Muscle of back (tissue), 13 donors: ENCODE data around the gene TMED10. TPM values are rescaled to one million over a fixed set of nuclear protein-coding genes. Genes with fewer than 3 reads are reported as not detected.

Experiments
- DNase-seq, 3 donors: peaks; one replicate each; pipeline versions ENCODE4 v3.0.0 to v3.0.0-alpha.2; 2013
- long read RNA-seq, 9 donors: transcript quantifications; one replicate each; lab custom pipeline, GENCODE V29; 2026
- polyA plus RNA-seq, 10 donors: library from polyadenylated mRNA; unstranded; fragments of 120-200 nt; gene quantifications; one replicate each; pipeline ENCODE4 v1.2.1, GENCODE V29; 2013; ENCODE audit not compliant: insufficient read length in 10 of 10

The TMED10 gene
- 100 to 1,000 TPM; 119 to 152 (median 133) TPM for polyA plus RNA-seq
- long read RNA-seq, donor 1, full-length matches to known transcripts = 44 of 44 reads
- long read RNA-seq, donor 1, partial matches to known transcripts = 0 of 44 reads
- long read RNA-seq, donor 1, other reads (novel, unspliced or antisense) = 0 of 44 reads
- long read RNA-seq, donor 2, full-length matches to known transcripts = 40 of 40 reads
- long read RNA-seq, donor 2, partial matches to known transcripts = 0 of 40 reads
- long read RNA-seq, donor 2, other reads (novel, unspliced or antisense) = 0 of 40 reads
- long read RNA-seq, donor 3 = 0 reads
- long read RNA-seq, donor 4, full-length matches to known transcripts = 45 of 45 reads
- long read RNA-seq, donor 4, partial matches to known transcripts = 0 of 45 reads
- long read RNA-seq, donor 4, other reads (novel, unspliced or antisense) = 0 of 45 reads
- long read RNA-seq, donor 5, full-length matches to known transcripts = 70 of 70 reads
- long read RNA-seq, donor 5, partial matches to known transcripts = 0 of 70 reads
- long read RNA-seq, donor 5, other reads (novel, unspliced or antisense) = 0 of 70 reads
- long read RNA-seq, donor 6, full-length matches to known transcripts = 66 of 66 reads
- long read RNA-seq, donor 6, partial matches to known transcripts = 0 of 66 reads
- long read RNA-seq, donor 6, other reads (novel, unspliced or antisense) = 0 of 66 reads
- long read RNA-seq, donor 7, full-length matches to known transcripts = 42 of 49 reads
- long read RNA-seq, donor 7, partial matches to known transcripts = 7 of 49 reads
- long read RNA-seq, donor 7, other reads (novel, unspliced or antisense) = 0 of 49 reads
- long read RNA-seq, donor 8, full-length matches to known transcripts = 48 of 48 reads
- long read RNA-seq, donor 8, partial matches to known transcripts = 0 of 48 reads
- long read RNA-seq, donor 8, other reads (novel, unspliced or antisense) = 0 of 48 reads
- long read RNA-seq, donor 9, full-length matches to known transcripts = 5 of 5 reads
- long read RNA-seq, donor 9, partial matches to known transcripts = 0 of 5 reads
- long read RNA-seq, donor 9, other reads (novel, unspliced or antisense) = 0 of 5 reads

GRCh38 chr14:75176142-75176820 is at the start of gene TMED10:
Gene TMED10, minus strand, starts transcription at chr14:75176612. Its CDS starts 33 bp downstream, at chr14:75176579.
- DNase-seq = peak; percentile 89 to 96 (median 92)

- DNase-seq = no peak
Measured at GRCh38 chr14:75224561-75224960, 48.1 kb upstream of the TMED10 start.

GRCh38 chr14:75223664-75224154 is 47.3 kb upstream of the TMED10 start:
- DNase-seq = no peak

GRCh38 chr14:75222208-75222701 is 45.8 kb upstream of the TMED10 start:
- DNase-seq = peak in 1 of 3 donors; percentile 67

GRCh38 chr14:75221797-75222196 is 45.4 kb upstream of the TMED10 start:
- DNase-seq = no peak

GRCh38 chr14:75220156-75220555 is 43.7 kb upstream of the TMED10 start:
- DNase-seq = no peak

- no peak for DNase-seq
Measured at GRCh38 chr14:75217508-75218206, 41.2 kb upstream of the TMED10 start.

- no peak for DNase-seq
Measured at GRCh38 chr14:75216427-75217006, 40.1 kb upstream of the TMED10 start.

GRCh38 chr14:75215520-75215919 is 39.1 kb upstream of the TMED10 start:
- no peak for DNase-seq

- no peak for DNase-seq
Measured at GRCh38 chr14:75214558-75214957, 38.1 kb upstream of the TMED10 start.

- DNase-seq = no peak
Measured at GRCh38 chr14:75213172-75213571, 36.8 kb upstream of the TMED10 start.

- no peak for DNase-seq
Measured at GRCh38 chr14:75208843-75209242, 32.4 kb upstream of the TMED10 start.

GRCh38 chr14:75206190-75206589 is 29.8 kb upstream of the TMED10 start:
- no peak for DNase-seq

GRCh38 chr14:75205591-75205990 is 29.2 kb upstream of the TMED10 start:
- peak in 1 of 3 donors; percentile 33 for DNase-seq

GRCh38 chr14:75204116-75204515 is 27.7 kb upstream of the TMED10 start:
- DNase-seq = peak in 1 of 3 donors; percentile 23

GRCh38 chr14:75202657-75203056 is 26.2 kb upstream of the TMED10 start:
- DNase-seq = no peak

- no peak for DNase-seq
Measured at GRCh38 chr14:75201087-75201486, 24.7 kb upstream of the TMED10 start.

- DNase-seq = no peak
Measured at GRCh38 chr14:75200451-75200850, 24.0 kb upstream of the TMED10 start.

GRCh38 chr14:75198291-75198933 is 22.0 kb upstream of the TMED10 start:
- DNase-seq = peak in 1 of 3 donors; percentile 35

- no peak for DNase-seq
Measured at GRCh38 chr14:75197338-75197737, 20.9 kb upstream of the TMED10 start.
